PC-3 (cell line): ENCODE data around the gene TEAD1. TPM values are rescaled to one million over a fixed set of nuclear protein-coding genes. Genes with fewer than 3 reads are reported as not detected.

Experiments
- ATAC-seq: fragments of 200-7000 bp; cut with Tn5 transposase; 2 replicates; pipeline ENCODE4 v1.9.1; 2020; ENCODE audit warnings: mild to moderate bottlenecking, moderate library complexity
- BruUV-seq: library from RNA; stranded (reverse); fragments of 400-500 nt; replicated peaks from 2 replicates; lab custom pipeline; 2021; lab: Mats Ljungman, UMichigan
- CTCF ChIA-PET: fragments of 300-600 bp; sonication (Branson Sonifier 250); formaldehyde crosslinking; loops from one replicate; lab custom pipeline; 2022; ENCODE audit warnings: antibody characterized with exemption; lab: Charles Lee
- POLR2A ChIA-PET: fragments of 300-600 bp; sonication (Branson Sonifier 250); formaldehyde crosslinking; loops from one replicate; lab custom pipeline; 2022; ENCODE audit warnings: antibody characterized with exemption; ENCODE audit not compliant: unreplicated experiment; lab: Charles Lee
- DNase-seq: peaks from one replicate; pipeline ENCODE4 v3.0.0-alpha.2; 2015
- H2AFZ ChIP-seq: fragments of 300-600 bp; sonication (generic); 2 replicates; pipeline ENCODE4 v1.6.0; 2016; ENCODE audit warnings: antibody characterized with exemption, low read length
- H3F3A ChIP-seq: fragments of 300-600 bp; sonication (generic); one replicate; pipeline ENCODE4 v1.6.0; 2017; ENCODE audit warnings: antibody characterized with exemption, low read length, control low read depth, mild to moderate bottlenecking; ENCODE audit not compliant: unreplicated experiment
- H3K27ac ChIP-seq: fragments of 300-600 bp; sonication (generic); 2 replicates; pipeline ENCODE4 v1.5.1; 2016; ENCODE audit warnings: mild to moderate bottlenecking, low read length
- H3K27me3 ChIP-seq: fragments of 300-600 bp; sonication (generic); 2 replicates; pipeline ENCODE4 v1.6.1; 2016; ENCODE audit warnings: low read length, mixed read lengths
- H3K36me3 ChIP-seq: fragments of 300-600 bp; sonication (generic); 2 replicates; pipeline ENCODE4 v1.6.1; 2016; ENCODE audit warnings: low read depth, mixed run types, low read length, mixed read lengths
- H3K4me1 ChIP-seq: fragments of 300-600 bp; sonication (generic); 2 replicates; pipeline ENCODE4 v1.5.1; 2016; ENCODE audit warnings: low read length; ENCODE audit not compliant: insufficient read depth
- H3K4me2 ChIP-seq: fragments of 300-600 bp; sonication (generic); 2 replicates; pipeline ENCODE4 v1.6.0; 2016; ENCODE audit warnings: low read length
- H3K4me3 ChIP-seq: fragments of 300-600 bp; sonication (generic); 2 replicates; pipeline ENCODE4 v1.5.1; 2016; ENCODE audit warnings: mild to moderate bottlenecking, low read length, mixed read lengths
- H3K79me2 ChIP-seq: fragments of 300-600 bp; sonication (generic); 2 replicates; pipeline ENCODE4 v1.6.1; 2017; ENCODE audit warnings: low read length, mixed read lengths
- H3K9ac ChIP-seq: fragments of 300-600 bp; sonication (generic); 2 replicates; pipeline ENCODE4 v1.6.0; 2016; ENCODE audit warnings: mild to moderate bottlenecking, low read length
- H3K9me2 ChIP-seq: fragments of 300-600 bp; sonication (generic); replicated peaks from 2 replicates; pipeline ENCODE4 v1.6.1; 2016; ENCODE audit warnings: mixed run types, low read length, mixed read lengths
- H3K9me3 ChIP-seq: fragments of 300-600 bp; sonication (generic); 2 replicates; pipeline ENCODE4 v1.6.1; 2016; ENCODE audit warnings: low read length, mixed read lengths
- H4K20me1 ChIP-seq: fragments of 300-600 bp; sonication (generic); 2 replicates; pipeline ENCODE4 v1.6.1; 2016; ENCODE audit warnings: low read length, mixed read lengths
- CTCF ChIP-seq: fragments of 300-600 bp; sonication (generic); conservative IDR thresholded peaks from 2 replicates; pipeline ENCODE4 v1.5.1; 2017; ENCODE audit warnings: antibody characterized with exemption, low read depth, mild to moderate bottlenecking, low read length
- EZH2 ChIP-seq: fragments of 300-600 bp; sonication (generic); IDR thresholded peaks from one replicate; pipeline ENCODE4 v1.6.1; 2017; ENCODE audit warnings: antibody characterized with exemption, mild to moderate bottlenecking, low read length; ENCODE audit not compliant: unreplicated experiment
- EZH2phosphoT487 ChIP-seq: fragments of 300-600 bp; sonication (generic); IDR thresholded peaks from 2 replicates; pipeline ENCODE4 v1.6.1; 2018; ENCODE audit warnings: mild to moderate bottlenecking, antibody characterized with exemption, low read length, borderline replicate concordance
- intact Hi-C: fragments of 100-400 bp; cut with micrococcal nuclease; formaldehyde crosslinking; loops from 2 replicates; pipeline ENCODE4 v1.9.0; 2023
- total RNA-seq: library from RNA; depleted of rRNA; stranded (reverse); fragments of >200 nt; gene quantifications from 2 replicates; pipeline ENCODE4 v1.2.3, GENCODE V29; 2014

Gene TEAD1
- total RNA-seq, 1 experiment from 2014 or later = 70.2 TPM

- BruUV-seq = no TSS peak
- no peak overlapping the region for H3K4me2 ChIP-seq
- CTCF ChIA-PET = no interaction called here
- H3K4me1 ChIP-seq = peaks cover 33% of the 10 kb centered on the region
- TF ChIP-seq EZH2phosphoT487 (no peak), EZH2 (no peak)
- no peaks in the 10 kb centered on the region for H3K9me3 ChIP-seq
- peaks cover 7% of the 10 kb centered on the region; the same call in 1 of the 2 replicates for H4K20me1 ChIP-seq
- H3K36me3 ChIP-seq = no peaks in the 10 kb centered on the region
- no peak overlapping the region for H3K27ac ChIP-seq
- POLR2A ChIA-PET = no interaction called here
- H3K4me3 ChIP-seq = no peak overlapping the region
- H3K9me2 ChIP-seq = no peaks in the 10 kb centered on the region
- H3K79me2 ChIP-seq = peaks cover 74% of the 10 kb centered on the region
- no peak overlapping the region for H2AFZ ChIP-seq
- no peaks in the 10 kb centered on the region for H3F3A ChIP-seq
- no peaks in the 10 kb centered on the region for H3K27me3 ChIP-seq
- no peak overlapping the region for H3K9ac ChIP-seq
- ATAC-seq = no peak
- no peak for DNase-seq
- intact Hi-C loops = no loop called here
Measured at GRCh38 chr11:12838463-12839123, 164.4 kb downstream of the TEAD1 start.

GRCh38 chr11:12840871-12841660, 166.8 kb downstream of the TEAD1 start:
- Histone ChIP-seq H3F3A (no peaks in the 10 kb centered on the region), H3K36me3 (no peaks in the 10 kb centered on the region), H3K9me2 (no peaks in the 10 kb centered on the region), H3K27ac (peak overlapping the region; percentile 48), H2AFZ (no peak overlapping the region), H3K9ac (no peak overlapping the region), H4K20me1 (peaks cover 7% of the 10 kb centered on the region; the same call in 1 of the 2 replicates), H3K79me2 (peaks cover 72% of the 10 kb centered on the region), H3K9me3 (no peaks in the 10 kb centered on the region), H3K27me3 (no peaks in the 10 kb centered on the region), H3K4me2 (peak overlapping the region; percentile 44), H3K4me1 (peaks cover 27% of the 10 kb centered on the region), H3K4me3 (no peak overlapping the region)
- DNase-seq = peak; percentile 63
- TF ChIP-seq CTCF (no peak), EZH2 (no peak), EZH2phosphoT487 (no peak)
- intact Hi-C loops = no loop called here
- ChIA-PET CTCF (no interaction called here), POLR2A (no interaction called here)
- peak; percentile 88 for ATAC-seq
- BruUV-seq = no TSS peak

- Histone ChIP-seq H3K27me3 (no peaks in the 10 kb centered on the region), H3K27ac (peak overlapping the region; percentile 8; the same call in 1 of the 2 replicates), H3K9me3 (no peaks in the 10 kb centered on the region), H3F3A (no peaks in the 10 kb centered on the region), H3K4me2 (peak overlapping the region; percentile 19; the same call in 1 of the 2 replicates), H3K9ac (no peak overlapping the region), H3K4me1 (peaks cover 27% of the 10 kb centered on the region), H2AFZ (no peak overlapping the region), H3K36me3 (no peaks in the 10 kb centered on the region), H4K20me1 (peaks cover 7% of the 10 kb centered on the region; the same call in 1 of the 2 replicates), H3K4me3 (no peak overlapping the region), H3K9me2 (no peaks in the 10 kb centered on the region), H3K79me2 (peaks cover 72% of the 10 kb centered on the region)
- TF ChIP-seq EZH2 = no peak
- no peak for TF ChIP-seq CTCF
- TF ChIP-seq EZH2phosphoT487 = no peak
- ATAC-seq (peak; percentile 38), DNase-seq (peak; percentile 42)
- CTCF ChIA-PET = no interaction called here
- intact Hi-C loops = no loop called here
- POLR2A ChIA-PET = no interaction called here
- no TSS peak for BruUV-seq
Measured at GRCh38 chr11:12841946-12842630, 167.9 kb downstream of the TEAD1 start.
